IMR-90 (cell line): Measurements from ENCODE around the gene DMD. TPM values are rescaled to one million over a fixed set of nuclear protein-coding genes. Genes with fewer than 3 reads are reported as not detected.

Source experiments
- ATAC-seq: fragments of 200-7000 bp; cut with Tn5 transposase; 2 replicates; pipeline ENCODE4 v1.9.1; 2020; ENCODE audit warnings: low read depth, mild to moderate bottlenecking, moderate library complexity
- BruUV-seq: library from RNA; stranded (reverse); fragments of 400-500 nt; replicated peaks from 2 replicates; lab custom pipeline; 2021; lab: Mats Ljungman, UMichigan
- CTCF ChIA-PET: fragments of 300-600 bp; formaldehyde crosslinking; extraction: SDS; loops from one replicate; lab custom pipeline; 2021; ENCODE audit warnings: antibody characterized with exemption; lab: Yijun Ruan, JAX
- POLR2A ChIA-PET: fragments of 300-600 bp; sonication (Branson Sonifier 250); formaldehyde crosslinking; loops from one replicate; lab custom pipeline; 2022; ENCODE audit warnings: antibody characterized with exemption; ENCODE audit not compliant: unreplicated experiment; lab: Charles Lee
- DNase-seq: peaks from one replicate; pipeline ENCODE4 v3.0.0; 2013
- H2AFZ ChIP-seq: replicated peaks from 2 replicates; pipeline ENCODE3; 2013; ENCODE audit warnings: low read length, mild to moderate bottlenecking; ENCODE audit not compliant: poor library complexity
- H2AK5ac ChIP-seq: 2 replicates; pipeline ENCODE4 v1.6.1; 2013; ENCODE audit warnings: low read depth, low read length, inconsistent platforms
- H2AK9ac ChIP-seq: replicated peaks from 2 replicates; pipeline ENCODE3; 2013; ENCODE audit warnings: mild to moderate bottlenecking, low read depth, low read length, moderate library complexity; ENCODE audit not compliant: poor library complexity
- H2BK120ac ChIP-seq: 2 replicates; pipeline ENCODE4 v1.6.1; 2013; ENCODE audit warnings: low read depth, low read length, inconsistent platforms
- H2BK15ac ChIP-seq: 3 replicates; pipeline ENCODE4 v1.6.1; 2013; ENCODE audit warnings: low read depth, low read length, inconsistent platforms
- H2BK20ac ChIP-seq: 2 replicates; pipeline ENCODE4 v1.6.1; 2013; ENCODE audit warnings: low read depth, mild to moderate bottlenecking, inconsistent platforms, low read length, moderate library complexity
- H2BK5ac ChIP-seq: 2 replicates; pipeline ENCODE4 v1.6.1; 2013; ENCODE audit warnings: mild to moderate bottlenecking, low read depth, low read length, inconsistent platforms; ENCODE audit not compliant: poor library complexity, severe bottlenecking
- H3K14ac ChIP-seq: replicated peaks from 2 replicates; pipeline ENCODE4 v1.6.1; 2013; ENCODE audit warnings: low read depth, low read length, inconsistent platforms
- H3K18ac ChIP-seq: 2 replicates; pipeline ENCODE4 v1.6.1; 2013; ENCODE audit warnings: low read depth, low read length, control low read depth
- H3K23ac ChIP-seq: 2 replicates; pipeline ENCODE4 v1.6.1; 2013; ENCODE audit warnings: low read depth, low read length, inconsistent platforms
- H3K27ac ChIP-seq: 2 replicates; pipeline ENCODE4 v1.5.1; 2013; ENCODE audit warnings: mild to moderate bottlenecking, control low read depth, low read length; ENCODE audit not compliant: insufficient read depth
- H3K27me3 ChIP-seq: 2 replicates; pipeline ENCODE4 v1.6.1; 2013; ENCODE audit warnings: low read length; ENCODE audit not compliant: control insufficient read depth, insufficient read depth
- H3K36me3 ChIP-seq: 2 replicates; pipeline ENCODE4 v1.6.1; 2013; ENCODE audit warnings: low read length, mixed read lengths; ENCODE audit not compliant: control insufficient read depth, insufficient read depth
- H3K4ac ChIP-seq: 2 replicates; pipeline ENCODE4 v1.6.1; 2013; ENCODE audit warnings: low read depth, low read length, inconsistent platforms
- H3K4me1 ChIP-seq: 2 replicates; pipeline ENCODE4 v1.6.1; 2013; ENCODE audit warnings: low read length, mixed read lengths; ENCODE audit not compliant: control insufficient read depth, insufficient read depth
- H3K4me2 ChIP-seq: 2 replicates; pipeline ENCODE4 v1.6.1; 2013; ENCODE audit warnings: low read depth, mild to moderate bottlenecking, control low read depth, low read length, moderate library complexity
- H3K4me3 ChIP-seq: 2 replicates; pipeline ENCODE4 v1.5.1; 2013; ENCODE audit warnings: low read depth, mild to moderate bottlenecking, control low read depth, low read length, moderate library complexity; ENCODE audit not compliant: insufficient read depth
- H3K56ac ChIP-seq: 2 replicates; pipeline ENCODE4 v1.6.1; 2013; ENCODE audit warnings: low read length, inconsistent platforms; ENCODE audit not compliant: insufficient read depth; ENCODE audit errors: extremely low read depth
- H3K79me1 ChIP-seq, 2 experiments: 2 replicates each; pipeline ENCODE4 v1.6.1; 2013; ENCODE audit warnings: low read length in 2 of 2, inconsistent platforms in 1 of 2, low read depth in 1 of 2
- H3K9ac ChIP-seq: 2 replicates; pipeline ENCODE4 v1.6.1; 2013; ENCODE audit warnings: low read depth, low read length, control low read depth
- H3K9me1 ChIP-seq: 2 replicates; pipeline ENCODE4 v1.6.1; 2013; ENCODE audit warnings: low read length, inconsistent platforms; ENCODE audit not compliant: insufficient read depth
- H3K9me3 ChIP-seq: 2 replicates; pipeline ENCODE4 v1.6.1; 2013; ENCODE audit warnings: low read length; ENCODE audit not compliant: control insufficient read depth, insufficient read depth
- H4K20me1 ChIP-seq: 2 replicates; pipeline ENCODE4 v1.6.1; 2013; ENCODE audit warnings: low read length, inconsistent platforms; ENCODE audit not compliant: insufficient read depth
- H4K5ac ChIP-seq: 2 replicates; pipeline ENCODE4 v1.6.1; 2013; ENCODE audit warnings: mild to moderate bottlenecking, low read depth, low read length, control low read depth
- H4K8ac ChIP-seq, 2 experiments: 2 replicates each; pipeline ENCODE4 v1.6.1; 2013; ENCODE audit warnings: low read depth in 2 of 2, low read length in 2 of 2, control low read depth in 1 of 2, inconsistent platforms in 1 of 2
- H4K91ac ChIP-seq: 2 replicates; pipeline ENCODE4 v1.6.1; 2013; ENCODE audit warnings: low read depth, low read length, inconsistent platforms; ENCODE audit not compliant: insufficient read depth
- CEBPB ChIP-seq: IDR thresholded peaks from 2 replicates; pipeline ENCODE4 v1.6.1; 2012; ENCODE audit warnings: low read depth, low read length, improper control_type of control experiment
- CHD1 ChIP-seq: IDR thresholded peaks from 2 replicates; pipeline ENCODE4 v1.6.1; 2012; ENCODE audit warnings: low read depth, low read length, improper control_type of control experiment
- FOS ChIP-seq: fragments of 150-350 bp; IDR thresholded peaks from 2 replicates; pipeline ENCODE4 v1.6.1; 2016; ENCODE audit warnings: low read depth, low read length
- MAFK ChIP-seq: IDR thresholded peaks from 2 replicates; pipeline ENCODE4 v1.6.1; 2012; ENCODE audit warnings: low read depth, low read length, improper control_type of control experiment
- MAZ ChIP-seq: IDR thresholded peaks from 2 replicates; pipeline ENCODE4 v1.6.1; 2012; ENCODE audit warnings: low read depth, mild to moderate bottlenecking, low read length, improper control_type of control experiment, moderate library complexity, borderline replicate concordance
- MXI1 ChIP-seq: IDR thresholded peaks from 2 replicates; pipeline ENCODE4 v1.6.1; 2012; ENCODE audit warnings: low read depth, mild to moderate bottlenecking, low read length, moderate library complexity, borderline replicate concordance
- NFE2L2 ChIP-seq: fragments of 150-350 bp; IDR thresholded peaks from 2 replicates; pipeline ENCODE4 v1.6.1; 2016; ENCODE audit warnings: low read depth, mild to moderate bottlenecking, low read length
- POLR2A ChIP-seq: IDR thresholded peaks from 2 replicates; pipeline ENCODE4 v1.6.1; 2012; ENCODE audit warnings: mild to moderate bottlenecking, low read depth, low read length
- RAD21 ChIP-seq: IDR thresholded peaks from 2 replicates; pipeline ENCODE4 v1.6.1; 2012; ENCODE audit warnings: low read length, improper control_type of control experiment
- RCOR1 ChIP-seq: IDR thresholded peaks from 2 replicates; pipeline ENCODE4 v1.6.1; 2012; ENCODE audit warnings: mild to moderate bottlenecking, low read length, improper control_type of control experiment; ENCODE audit not compliant: insufficient replicate concordance
- SMC3 ChIP-seq: fragments of 150-350 bp; IDR thresholded peaks from 2 replicates; pipeline ENCODE4 v1.6.1; 2016; ENCODE audit warnings: low read depth, mild to moderate bottlenecking, antibody characterized with exemption, low read length, moderate library complexity
- WGBS, 2 experiments: methylation state at CpG; one replicate each; pipeline versions ENCODE4 v1.1.5 to v1.1.7; 2013; ENCODE audit warnings: missing lambda C conversion rate in 2 of 2; ENCODE audit not compliant: insufficient read length in 1 of 2; ENCODE audit errors: extremely low coverage in 2 of 2; 5-methylcytosine and 5-hydroxymethylcytosine counted together
- dilution Hi-C: fragments of 300-500 bp; cut with HindIII; formaldehyde crosslinking; loops from one replicate; pipeline ENCODE4 v1.14.3; 2018; ENCODE audit warnings: low sequenced_read_pairs; ENCODE audit not compliant: unreplicated experiment
- in situ Hi-C: fragments of 300-500 bp; cut with MboI; formaldehyde crosslinking; loops from 3 replicates; pipeline ENCODE4 v1.14.3; 2019; ENCODE audit warnings: low sequenced_read_pairs, inconsistent platforms, mixed read lengths
- intact Hi-C: fragments of 100-400 bp; cut with micrococcal nuclease; formaldehyde crosslinking; loops from 2 replicates; pipeline ENCODE4 v1.10.0; 2022
- polyA plus RNA-seq, 3 experiments: library from polyadenylated mRNA; depleted of rRNA; stranded (reverse); fragments of >200 nt; gene quantifications; 2 replicates each; pipeline ENCODE4 v1.2.3, GENCODE V29; 2012; ENCODE audit warnings: low replicate concordance in 1 of 3
- total RNA-seq: library from RNA; depleted of rRNA; stranded (reverse); fragments of >200 nt; gene quantifications from 2 replicates; pipeline ENCODE4 v1.2.3, GENCODE V29; 2012
- TF ChIP-seq, protein P1 (sequence below): fragments of 150-350 bp; IDR thresholded peaks from 2 replicates; pipeline ENCODE4 v1.6.1; 2016; ENCODE audit warnings: low read depth, mild to moderate bottlenecking, low read length, moderate library complexity, borderline replicate concordance
- TF ChIP-seq, protein P2 (sequence below): fragments of 150-350 bp; IDR thresholded peaks from 2 replicates; pipeline ENCODE4 v1.6.1; 2017; ENCODE audit warnings: mild to moderate bottlenecking, antibody characterized with exemption, low read length, low read depth
- TF ChIP-seq, protein P3 (sequence below): conservative IDR thresholded peaks from 2 replicates; pipeline ENCODE4 v1.5.1; 2012; ENCODE audit warnings: mild to moderate bottlenecking, low read depth, low read length, improper control_type of control experiment

The DMD gene
- total and polyA plus RNA-seq, 2 of the 4 experiments (the other 2 are of a cell fraction): 6.6 to 11.8 TPM

DNA sequence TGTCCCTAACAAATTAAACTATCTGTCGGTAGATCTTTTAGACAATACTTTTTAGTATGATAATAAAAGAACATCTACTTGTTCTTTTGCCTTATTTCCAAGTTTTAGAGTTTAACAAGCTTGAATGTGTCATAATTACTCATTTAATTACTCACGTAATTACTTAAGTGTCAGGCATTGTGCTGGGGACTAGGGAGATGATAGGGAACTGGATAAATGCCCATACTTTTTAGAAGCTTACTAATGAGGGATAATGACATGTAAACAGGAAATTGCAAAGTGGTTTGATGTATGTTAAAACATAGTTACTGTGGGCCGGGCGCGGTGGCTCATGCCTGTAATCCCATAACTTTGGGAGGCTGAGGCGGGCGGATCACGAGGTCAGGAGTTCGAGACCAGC is 158.3 kb downstream of the DMD start:
- no peak overlapping the region for H2BK5ac ChIP-seq
- no peaks in the 10 kb centered on the region for H3K79me1 ChIP-seq
- no peak overlapping the region for H2BK15ac ChIP-seq
- no peaks in the 10 kb centered on the region for H4K20me1 ChIP-seq
- H3K18ac ChIP-seq: no peak overlapping the region
- no peaks in the 10 kb centered on the region for H3K9me1 ChIP-seq
- H3K4me2 ChIP-seq: no peak overlapping the region
- H2BK20ac ChIP-seq: no peak overlapping the region
- no peak overlapping the region for H3K56ac ChIP-seq
- H3K4me3 ChIP-seq: no peak overlapping the region
- H3K14ac ChIP-seq: no peak overlapping the region
- H3K4me1 ChIP-seq: no peaks in the 10 kb centered on the region
- ChIA-PET CTCF (interaction anchor here (1.1 kb wide), 1 partner anchor 15 kb away, joined by 3 read pairs; no protein-coding TSS in a partner anchor), POLR2A (no interaction called here)
- DNase-seq (no peak), ATAC-seq (no peak)
- H3K27me3 ChIP-seq: no peaks in the 10 kb centered on the region
- H2AFZ ChIP-seq: no peak overlapping the region
- H2AK9ac ChIP-seq: no peak overlapping the region
- H2BK120ac ChIP-seq: no peak overlapping the region
- intact Hi-C loops: no loop called here
- no peaks in the 10 kb centered on the region for H3K36me3 ChIP-seq
- no peak overlapping the region for H3K27ac ChIP-seq
- no peak overlapping the region for H2AK5ac ChIP-seq
- in situ Hi-C loops: no loop called here
- no peak overlapping the region for H3K4ac ChIP-seq
- TF ChIP-seq RAD21: no peak
- TF ChIP-seq, protein P1, sequence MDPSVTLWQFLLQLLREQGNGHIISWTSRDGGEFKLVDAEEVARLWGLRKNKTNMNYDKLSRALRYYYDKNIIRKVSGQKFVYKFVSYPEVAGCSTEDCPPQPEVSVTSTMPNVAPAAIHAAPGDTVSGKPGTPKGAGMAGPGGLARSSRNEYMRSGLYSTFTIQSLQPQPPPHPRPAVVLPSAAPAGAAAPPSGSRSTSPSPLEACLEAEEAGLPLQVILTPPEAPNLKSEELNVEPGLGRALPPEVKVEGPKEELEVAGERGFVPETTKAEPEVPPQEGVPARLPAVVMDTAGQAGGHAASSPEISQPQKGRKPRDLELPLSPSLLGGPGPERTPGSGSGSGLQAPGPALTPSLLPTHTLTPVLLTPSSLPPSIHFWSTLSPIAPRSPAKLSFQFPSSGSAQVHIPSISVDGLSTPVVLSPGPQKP: no peak
- TF ChIP-seq CHD1: no peak
- TF ChIP-seq NFE2L2: no peak
- TF ChIP-seq MAFK: no peak
- TF ChIP-seq RCOR1: no peak
- no peak for TF ChIP-seq FOS
- TF ChIP-seq CEBPB: no peak
- TF ChIP-seq MAZ: no peak
- TF ChIP-seq, protein P2, sequence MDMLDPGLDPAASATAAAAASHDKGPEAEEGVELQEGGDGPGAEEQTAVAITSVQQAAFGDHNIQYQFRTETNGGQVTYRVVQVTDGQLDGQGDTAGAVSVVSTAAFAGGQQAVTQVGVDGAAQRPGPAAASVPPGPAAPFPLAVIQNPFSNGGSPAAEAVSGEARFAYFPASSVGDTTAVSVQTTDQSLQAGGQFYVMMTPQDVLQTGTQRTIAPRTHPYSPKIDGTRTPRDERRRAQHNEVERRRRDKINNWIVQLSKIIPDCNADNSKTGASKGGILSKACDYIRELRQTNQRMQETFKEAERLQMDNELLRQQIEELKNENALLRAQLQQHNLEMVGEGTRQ: no peak
- no peak for TF ChIP-seq MXI1
- TF ChIP-seq SMC3: no peak
- no peak for TF ChIP-seq POLR2A
- TF ChIP-seq, protein P3, sequence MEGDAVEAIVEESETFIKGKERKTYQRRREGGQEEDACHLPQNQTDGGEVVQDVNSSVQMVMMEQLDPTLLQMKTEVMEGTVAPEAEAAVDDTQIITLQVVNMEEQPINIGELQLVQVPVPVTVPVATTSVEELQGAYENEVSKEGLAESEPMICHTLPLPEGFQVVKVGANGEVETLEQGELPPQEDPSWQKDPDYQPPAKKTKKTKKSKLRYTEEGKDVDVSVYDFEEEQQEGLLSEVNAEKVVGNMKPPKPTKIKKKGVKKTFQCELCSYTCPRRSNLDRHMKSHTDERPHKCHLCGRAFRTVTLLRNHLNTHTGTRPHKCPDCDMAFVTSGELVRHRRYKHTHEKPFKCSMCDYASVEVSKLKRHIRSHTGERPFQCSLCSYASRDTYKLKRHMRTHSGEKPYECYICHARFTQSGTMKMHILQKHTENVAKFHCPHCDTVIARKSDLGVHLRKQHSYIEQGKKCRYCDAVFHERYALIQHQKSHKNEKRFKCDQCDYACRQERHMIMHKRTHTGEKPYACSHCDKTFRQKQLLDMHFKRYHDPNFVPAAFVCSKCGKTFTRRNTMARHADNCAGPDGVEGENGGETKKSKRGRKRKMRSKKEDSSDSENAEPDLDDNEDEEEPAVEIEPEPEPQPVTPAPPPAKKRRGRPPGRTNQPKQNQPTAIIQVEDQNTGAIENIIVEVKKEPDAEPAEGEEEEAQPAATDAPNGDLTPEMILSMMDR: no peak
- no peak overlapping the region for H4K8ac ChIP-seq
- dilution Hi-C loops: no loop called here
- no peak overlapping the region for H4K5ac ChIP-seq
- H4K91ac ChIP-seq: no peak overlapping the region
- H3K9ac ChIP-seq: no peak overlapping the region
- no TSS peak for BruUV-seq
- no peaks in the 10 kb centered on the region for H3K9me3 ChIP-seq
- 87% methylated on average over 3 of the region's 9 CpGs; no CpG with 5 or more reads in 1 of the 2 experiments for WGBS, 2 experiments
- no peak overlapping the region for H3K23ac ChIP-seq
